GM23338 (cell line): ENCODE results near the gene TYK2. TPM values are rescaled to one million over a fixed set of nuclear protein-coding genes. Genes with fewer than 3 reads are reported as not detected.

Experiments used
- CREB1 ChIP-seq: fragments of 250-450 bp; sonication (Bioruptor Pico); IDR thresholded peaks from 2 replicates; pipeline ENCODE4 v1.5.0; 2020; ENCODE audit warnings: low read depth, mild to moderate bottlenecking, moderate library complexity
- ETS1 ChIP-seq: IDR thresholded peaks from 2 replicates; pipeline ENCODE4 v1.6.1; 2016; ENCODE audit warnings: antibody characterized with exemption
- EZH2phosphoT487 ChIP-seq: fragments of 200-600 bp; sonication (generic); IDR thresholded peaks from one replicate; pipeline ENCODE4 v1.8.1; 2018; ENCODE audit warnings: antibody characterized with exemption; ENCODE audit not compliant: unreplicated experiment
- NANOG ChIP-seq: IDR thresholded peaks from 2 replicates; pipeline ENCODE4 v1.6.1; 2016; ENCODE audit warnings: antibody characterized with exemption, borderline replicate concordance
- REST ChIP-seq: IDR thresholded peaks from one replicate; pipeline ENCODE4 v1.6.1; 2018; ENCODE audit warnings: antibody characterized with exemption; ENCODE audit not compliant: unreplicated experiment
- ZNF462 ChIP-seq: fragments of 250-450 bp; sonication (Bioruptor Pico); IDR thresholded peaks from 2 replicates; pipeline ENCODE4 v1.5.0; 2020; ENCODE audit warnings: mild to moderate bottlenecking, moderate library complexity
- polyA plus RNA-seq: library from polyadenylated mRNA; unstranded; fragments of >200 nt; fragmentation: Nextera tagmentation; extraction: Ambion mirVana; gene quantifications from 2 replicates; pipeline ENCODE4 v1.2.1, GENCODE V29; 2016
- total RNA-seq: library from RNA; depleted of rRNA; stranded (reverse); fragments of >200 nt; shearing (Covaris generic); gene quantifications from 2 replicates; pipeline ENCODE4 v1.2.3, GENCODE V29; 2014

The TYK2 gene
- total and polyA plus RNA-seq, 2 experiments from 2014 or later: 29.1 to 30.7 TPM

- TF ChIP-seq ZNF462 (CRISPR knock-in tag) (no peak), EZH2phosphoT487 (no peak), NANOG (no peak), ETS1 (no peak), REST (no peak), CREB1 (CRISPR knock-in tag) (no peak)
These were observed 46.4 kb downstream of the TYK2 start (continued) for GRCh38 chr19:10333758-10334587.
